Erythroblast (primary cell): ENCODE measurements around the gene TNFAIP8L3.

Experiments
- GATA1 ChIP-seq: IDR thresholded peaks from 2 replicates; pipeline ENCODE4 v1.6.1; 2011; ENCODE audit warnings: low read depth, mild to moderate bottlenecking, control low read depth, low read length, moderate library complexity
- POLR2A ChIP-seq: IDR thresholded peaks from 2 replicates; pipeline ENCODE4 v1.6.1; 2011; ENCODE audit warnings: mild to moderate bottlenecking, low read length

DNA sequence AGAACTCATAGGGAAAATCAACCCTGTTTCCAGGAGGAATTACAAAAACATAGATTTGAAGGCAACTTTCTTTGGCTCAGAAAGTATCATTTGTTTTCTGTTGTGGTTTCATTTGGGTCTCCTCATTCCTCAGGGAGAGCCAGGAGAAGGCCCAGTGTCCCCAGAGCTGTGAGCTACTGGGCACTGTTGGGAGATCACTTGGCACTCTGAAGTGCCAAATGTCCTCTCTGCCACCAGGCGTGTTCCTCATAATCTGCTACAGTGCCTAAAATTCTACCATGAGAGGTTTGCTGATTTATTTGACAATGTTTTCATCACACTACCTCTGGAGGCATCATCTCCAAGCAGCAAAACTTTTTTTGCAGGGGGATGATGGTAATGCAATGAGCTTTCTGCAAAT, 17.4 kb upstream of the TNFAIP8L3 start:
- no peak for TF ChIP-seq POLR2A
- TF ChIP-seq GATA1 = no peak
